Left ventricle myocardium superior (tissue), 1 donor: ENCODE results near the gene LIME1. TPM values are rescaled to one million over a fixed set of nuclear protein-coding genes. Genes with fewer than 3 reads are reported as not detected.

ENCODE experiments used
- ATAC-seq: fragments of 200-7000 bp; cut with Tn5 transposase; one replicate; pipeline ENCODE4 v1.9.1; 2020; ENCODE audit warnings: mild to moderate bottlenecking, moderate library complexity
- DNase-seq: peaks from one replicate; pipeline ENCODE4 v3.0.0-alpha.2; 2020
- intact Hi-C: fragments of 100-400 bp; cut with micrococcal nuclease; formaldehyde crosslinking; loops from one replicate; pipeline ENCODE4 v1.11.0; 2022
- total RNA-seq: library from RNA; stranded (reverse); fragmentation: NEBNext Ultra II Directional; extraction: Animal tissue kit (Norgen Biotek cat#: 25700); gene quantifications from one replicate; pipeline ENCODE4 v1.2.1, GENCODE V29; 2021
- donor health status: DM: no; HTN: yes; CAD: no; lungs with severe emphysema.

Gene LIME1
- total RNA-seq, 1 donor from 2014 or later: 2.7 TPM

GRCh38 chr20:63734946-63735858, 1.3 kb upstream of the LIME1 start:
- intact Hi-C loops: no loop called here
- DNase-seq (peak; percentile 34), ATAC-seq (no peak)

- peak; percentile 32 for DNase-seq
- intact Hi-C loops: no loop called here
- ATAC-seq: no peak
Measured at GRCh38 chr20:63736893-63737694, 630 bp downstream of the LIME1 start.

GRCh38 chr20:63737695-63737944, 1.2 kb downstream of the LIME1 start:
- no peak for DNase-seq
- ATAC-seq: no peak
- intact Hi-C loops: no loop called here

GRCh38 chr20:63737945-63738686, 1.7 kb downstream of the LIME1 start:
- intact Hi-C loops: no loop called here
- no peak for DNase-seq
- no peak for ATAC-seq

GRCh38 chr20:63738687-63739129, 2.2 kb downstream of the LIME1 start:
- intact Hi-C loops: no loop called here

GRCh38 chr20:63739130-63740069, 2.9 kb downstream of the LIME1 start, which contains the start of gene SLC2A4RG:
SLC2A4RG (plus strand) TSS chr20:63739776; CDS start chr20:63739913, 137 bp downstream.
- DNase-seq (peak; percentile 93), ATAC-seq (peak; percentile 69)
- intact Hi-C loops: no loop called here

More at GRCh38 chr20:63738687-63739129, 2.2 kb downstream of the LIME1 start:
- DNase-seq (peak; percentile 86), ATAC-seq (peak; percentile 57)

- DNase-seq (peak; percentile 78), ATAC-seq (peak; percentile 11)
- intact Hi-C loops: no loop called here
Measured at GRCh38 chr20:63740070-63740626, 3.7 kb downstream of the LIME1 start.

GRCh38 chr20:63740627-63741353, 4.3 kb downstream of the LIME1 start:
- intact Hi-C loops: no loop called here
- ATAC-seq (peak; percentile 80), DNase-seq (peak; percentile 97)

GRCh38 chr20:63741354-63741675, 4.9 kb downstream of the LIME1 start:
- ATAC-seq (no peak), DNase-seq (no peak)
- intact Hi-C loops: no loop called here

- intact Hi-C loops: no loop called here
- DNase-seq (no peak), ATAC-seq (no peak)
Measured at GRCh38 chr20:63741676-63742380, 5.4 kb downstream of the LIME1 start.

GRCh38 chr20:63742381-63743024, 6.0 kb downstream of the LIME1 start:
- ATAC-seq: no peak
- DNase-seq: no peak
- intact Hi-C loops: no loop called here

GRCh38 chr20:63743210-63743970, 6.9 kb downstream of the LIME1 start:
- ATAC-seq (no peak), DNase-seq (no peak)
- intact Hi-C loops: no loop called here

- DNase-seq (no peak), ATAC-seq (no peak)
- intact Hi-C loops: no loop called here
Measured at GRCh38 chr20:63744158-63744557, 7.7 kb downstream of the LIME1 start.

GRCh38 chr20:63744574-63745423, 8.3 kb downstream of the LIME1 start:
- ATAC-seq (no peak), DNase-seq (no peak)
- intact Hi-C loops: no loop called here

- ATAC-seq (no peak), DNase-seq (no peak)
- intact Hi-C loops: no loop called here
Measured at GRCh38 chr20:63745424-63745805, 9.0 kb downstream of the LIME1 start.
